ENCODE results near the gene ACD. TPM values are rescaled to one million over a fixed set of nuclear protein-coding genes. Genes with fewer than 3 reads are reported as not detected.

Gene ACD
- total RNA-seq: 26.0 and 35.8 TPM in 2 replicates

DNA sequence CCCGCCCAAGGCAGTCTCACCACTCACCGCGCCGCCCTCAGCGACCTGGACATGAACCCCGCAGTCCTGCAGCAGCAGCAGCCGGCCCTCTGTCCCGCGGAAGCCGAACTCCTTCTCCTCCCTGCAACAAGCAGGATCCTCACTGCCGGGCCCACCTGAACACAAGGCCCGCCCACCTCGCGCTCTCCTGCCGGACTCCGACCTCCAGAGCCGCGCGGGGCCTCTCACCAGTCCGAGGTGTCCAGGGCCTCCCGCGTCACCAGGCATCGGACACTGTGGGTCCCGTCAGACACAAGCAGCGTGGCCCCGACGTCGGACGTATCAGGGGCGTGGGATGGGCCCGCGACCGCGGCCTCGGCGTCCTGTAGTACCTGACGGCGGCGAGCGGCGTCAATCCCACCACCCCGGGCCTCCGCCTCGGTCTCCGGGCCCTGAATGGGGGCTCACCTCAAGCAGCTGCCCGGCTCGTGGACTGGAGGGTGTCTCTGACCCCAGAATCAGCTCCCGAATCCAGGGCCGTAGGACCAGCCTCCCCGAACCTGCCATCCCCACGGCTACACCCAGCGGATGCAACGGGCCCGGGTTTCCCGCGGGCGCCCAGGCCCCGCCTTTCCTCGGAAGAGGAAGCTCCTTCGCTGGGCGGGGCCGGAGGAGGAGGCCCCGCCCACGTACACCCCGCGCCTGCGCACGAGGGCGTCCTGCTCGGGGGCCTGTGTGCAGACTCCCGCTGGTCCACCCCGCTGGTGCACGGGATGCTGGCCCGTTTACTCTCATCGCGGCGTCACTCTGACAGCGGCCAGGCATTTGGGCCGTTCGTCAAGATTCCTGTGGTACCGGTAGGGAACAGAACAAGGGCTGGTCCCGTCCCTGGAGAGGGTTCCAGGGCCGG, at the start of gene ACD:
ACD (minus strand) TSS at position 586 of the 889 bp plus-strand sequence; CDS start at position 546, 40 bp downstream.

DNA sequence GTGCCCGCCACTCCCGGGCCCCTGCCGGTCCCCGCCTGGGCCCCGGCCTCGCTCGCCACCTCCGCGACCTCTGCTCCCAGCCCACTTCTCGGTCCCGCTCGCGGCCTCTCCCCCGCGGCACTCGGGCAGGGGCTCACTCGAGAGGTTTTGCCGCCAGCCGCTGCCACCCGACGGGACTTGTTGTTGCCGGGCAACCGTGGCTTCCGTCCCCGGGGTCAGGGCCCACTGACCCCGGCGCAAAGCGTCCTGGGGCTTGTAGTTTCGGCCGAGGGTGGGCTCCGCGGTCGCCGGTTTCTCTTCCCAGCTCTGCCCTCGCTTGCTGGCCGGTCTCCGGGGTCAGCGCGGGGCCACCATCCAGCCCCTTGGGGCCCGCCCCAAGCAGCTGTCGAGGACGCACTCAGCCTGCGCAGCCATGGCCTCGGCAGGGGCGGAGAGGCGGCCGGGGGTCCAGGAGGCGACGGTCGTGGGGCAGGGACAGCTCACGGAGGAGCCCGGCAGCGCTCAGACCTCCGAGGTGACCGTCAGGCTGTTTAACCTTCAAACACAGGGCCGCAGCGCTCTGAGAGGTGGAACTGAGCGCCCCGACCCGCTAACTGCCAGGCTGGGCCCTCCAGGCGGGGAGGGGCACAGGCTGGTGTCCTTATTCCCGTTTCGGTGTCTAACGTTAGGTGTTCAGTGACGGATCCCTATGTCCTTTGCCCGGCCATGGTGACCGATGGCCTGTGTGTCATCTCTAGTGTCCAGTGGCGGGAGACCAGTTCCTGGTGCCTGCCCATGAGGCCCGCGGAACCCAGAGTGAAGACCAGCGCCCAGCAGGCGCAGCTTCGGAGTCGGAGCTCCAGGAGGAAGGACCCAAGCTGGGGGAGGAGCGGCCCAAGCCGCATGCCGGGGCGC, 6.7 kb upstream of the ACD start, which contains the start of the genes C16orf86 and ENKD1:
C16orf86 (plus strand) TSS at position 256 of the 894 bp plus-strand sequence; CDS start at position 413, 157 bp downstream.
ENKD1 (minus strand) TSS at position 192 of the 894 bp plus-strand sequence. CDS start 308 bp downstream, outside the sequence.

DNA sequence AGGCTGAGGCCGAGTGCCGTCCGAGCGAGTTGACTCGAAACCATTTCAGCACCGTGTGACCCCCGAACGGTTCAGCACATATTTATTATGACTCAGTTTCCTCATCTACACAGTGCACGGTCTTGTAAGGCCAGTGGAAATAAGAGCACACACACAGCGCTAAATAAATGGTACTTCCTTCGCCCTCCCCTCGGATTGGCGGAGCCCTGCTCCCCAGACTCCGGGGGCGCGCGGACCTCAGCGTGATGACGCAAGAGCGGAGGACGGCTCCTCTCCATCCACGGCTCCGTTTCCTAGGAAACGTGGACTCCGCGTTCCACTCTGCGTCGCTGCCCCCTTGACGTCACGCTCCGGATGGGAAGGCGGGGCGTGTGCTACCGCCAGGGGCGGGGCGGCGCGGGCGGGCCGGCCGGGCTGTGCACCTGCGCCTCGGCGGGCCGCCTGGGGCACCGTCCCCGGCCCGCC, 536 bp upstream of the ACD start, which contains the start of gene PARD6A:
PARD6A (plus strand) TSS at position 397 of the 465 bp plus-strand sequence. CDS start 79 bp downstream, outside the sequence.

Other genes with a start within 250 kb of the ACD start
- 5.2 and 6.7 TPM in 2 replicates for gene ZDHHC1, start 243.8 kb downstream of the ACD start, total RNA-seq
- not detected in 2 replicates for gene HSD11B2, start 229.1 kb downstream of the ACD start, total RNA-seq
- gene ATP6V0D1, start 179.1 kb downstream of the ACD start, total RNA-seq: 170 and 206 TPM in 2 replicates
- gene AGRP, start 176.7 kb downstream of the ACD start, total RNA-seq: not detected in 2 replicates
- 53.6 and 66.6 TPM in 2 replicates for gene RIPOR1, start 131.4 kb downstream of the ACD start, total RNA-seq
- 25.5 and 27.7 TPM in 2 replicates for gene CTCF, start 97.7 kb downstream of the ACD start, total RNA-seq
- gene CARMIL2, start 15.1 kb downstream of the ACD start, total RNA-seq: 0.25 and 3.6 TPM in 2 replicates
- 2.8 and 4.5 TPM in 2 replicates for gene PARD6A, start 700 bp upstream of the ACD start, total RNA-seq
- gene ENKD1, start 6.5 kb upstream of the ACD start, total RNA-seq: 14.3 and 16.5 TPM in 2 replicates
- 3.6 and 5.8 TPM in 2 replicates for gene C16orf86, start 6.6 kb upstream of the ACD start, total RNA-seq
- 19.6 TPM in 2 replicates for gene GFOD2, start 59.1 kb upstream of the ACD start, total RNA-seq
- 8.6 and 10.3 TPM in 2 replicates for gene RANBP10, start 146.3 kb upstream of the ACD start, total RNA-seq
- 0.13 and 0.20 TPM in 2 replicates for gene TSNAXIP1, start 146.6 kb upstream of the ACD start, total RNA-seq
- 35.4 and 40.7 TPM in 2 replicates for gene THAP11, start 182.1 kb upstream of the ACD start, total RNA-seq
- 158 and 170 TPM in 2 replicates for gene NUTF2, start 186.7 kb upstream of the ACD start, total RNA-seq
- 29.4 and 31.6 TPM in 2 replicates for gene CENPT, start 187.4 kb upstream of the ACD start, total RNA-seq
- gene EDC4, start 212.8 kb upstream of the ACD start, total RNA-seq: 50.1 and 74.3 TPM in 2 replicates
- 0.69 TPM in 1 of 2 replicates, not detected in the other for gene NRN1L, start 224.6 kb upstream of the ACD start, total RNA-seq
- gene PSKH1, start 233.0 kb upstream of the ACD start, total RNA-seq: 8.3 and 10.8 TPM in 2 replicates